Natural killer cell treated with Interleukin-12 subunit alpha and Interleukin-12 subunit beta and Interleukin-15 and Interleukin-18, amount 100 ng/mL, for 72 hours (primary cell): ENCODE results near the gene ARHGEF19. TPM values are rescaled to one million over a fixed set of nuclear protein-coding genes. Genes with fewer than 3 reads are reported as not detected.

Experiments used
- ATAC-seq, 2 donors: fragments of 150-1000 bp; cut with Tn5 transposase in 1 of 2; sonication (Bioruptor Pico), chemical (Tn5 transposase) in 1 of 2; 2 replicates each; pipeline ENCODE4 v1.10.0; 2021
- DNase-seq: peaks from one replicate; pipeline ENCODE4 v3.0.0; 2022; ENCODE audit warnings: low spot score
- H3K27ac Mint-ChIP-seq, 2 donors: 1 replicate in 1 of 2; 2 replicates in 1 of 2; pipeline ENCODE4 v1.8.0; 2022; ENCODE audit warnings: mixed read lengths in 2 of 2, mild to moderate bottlenecking in 1 of 2, moderate library complexity in 1 of 2
- H3K27me3 Mint-ChIP-seq, 2 donors: 1 replicate in 1 of 2; 2 replicates in 1 of 2; pipeline ENCODE4 v1.8.0; 2022; ENCODE audit warnings: mixed read lengths in 2 of 2
- H3K36me3 Mint-ChIP-seq: one replicate; pipeline ENCODE4 v1.8.0; 2022; ENCODE audit warnings: mixed read lengths
- H3K4me1 Mint-ChIP-seq, 2 donors: 1 replicate in 1 of 2; 2 replicates in 1 of 2; pipeline ENCODE4 v1.8.0; 2022; ENCODE audit warnings: low read depth in 2 of 2, mixed read lengths in 2 of 2, mild to moderate bottlenecking in 1 of 2
- H3K4me3 Mint-ChIP-seq: one replicate; pipeline ENCODE4 v1.8.0; 2022; ENCODE audit warnings: mixed read lengths
- H3K9me3 Mint-ChIP-seq: 2 replicates; pipeline ENCODE4 v1.8.0; 2022; ENCODE audit warnings: mixed read lengths
- total RNA-seq, 2 donors: library from RNA; stranded (reverse); gene quantifications; one replicate each; pipeline ENCODE4 v1.2.3, GENCODE V29; 2022

Gene ARHGEF19
- total RNA-seq, 2 donors from 2014 or later, result 13.0 to 14.0 TPM

- peaks cover 4 to 5% of the 10 kb centered on the region in 2 donors for H3K27me3 Mint-ChIP-seq
- no peak for ATAC-seq
- H3K4me1 Mint-ChIP-seq, result no peaks in the 10 kb centered on the region
- H3K36me3 Mint-ChIP-seq, result no peaks in the 10 kb centered on the region
- no peak overlapping the region for H3K27ac Mint-ChIP-seq
- no peak for DNase-seq
- no peak overlapping the region for H3K4me3 Mint-ChIP-seq
- H3K9me3 Mint-ChIP-seq, result no peaks in the 10 kb centered on the region
These were observed 28.5 kb downstream of the ARHGEF19 start for GRCh38 chr1:16183765-16184556.

GRCh38 chr1:16183179-16183578, 29.3 kb downstream of the ARHGEF19 start:
- Mint-ChIP-seq H3K27me3 (peaks cover 0 to 6% of the 10 kb centered on the region in 2 donors), H3K27ac (no peak overlapping the region), H3K9me3 (no peaks in the 10 kb centered on the region), H3K4me1 (no peaks in the 10 kb centered on the region), H3K36me3 (no peaks in the 10 kb centered on the region), H3K4me3 (no peak overlapping the region)
- DNase-seq (no peak), ATAC-seq (no peak)

GRCh38 chr1:16181887-16182719, 30.3 kb downstream of the ARHGEF19 start:
- H3K4me1 Mint-ChIP-seq, result no peaks in the 10 kb centered on the region
- no peak for ATAC-seq

GRCh38 chr1:16180291-16180824, 32.1 kb downstream of the ARHGEF19 start:
- DNase-seq (no peak), ATAC-seq (no peak)
- Mint-ChIP-seq H3K4me1 (peaks cover 0 to 4% of the 10 kb centered on the region in 2 donors), H3K9me3 (no peaks in the 10 kb centered on the region), H3K27me3 (peaks cover 0 to 21% of the 10 kb centered on the region in 2 donors), H3K27ac (no peak overlapping the region), H3K4me3 (no peak overlapping the region), H3K36me3 (no peaks in the 10 kb centered on the region)

More at GRCh38 chr1:16181887-16182719, 30.3 kb downstream of the ARHGEF19 start:
- H3K4me3 Mint-ChIP-seq, result no peak overlapping the region
- no peak for DNase-seq
- H3K36me3 Mint-ChIP-seq, result no peaks in the 10 kb centered on the region
- no peaks in the 10 kb centered on the region for H3K9me3 Mint-ChIP-seq
- H3K27me3 Mint-ChIP-seq, result peaks cover 0 to 12% of the 10 kb centered on the region in 2 donors
- H3K27ac Mint-ChIP-seq, result no peak overlapping the region

- H3K27ac Mint-ChIP-seq, result no peak overlapping the region
- no peaks in the 10 kb centered on the region for H3K36me3 Mint-ChIP-seq
- H3K4me3 Mint-ChIP-seq, result no peak overlapping the region
- H3K4me1 Mint-ChIP-seq, result peaks cover 0 to 4% of the 10 kb centered on the region in 2 donors
- DNase-seq (no peak), ATAC-seq (no peak)
- H3K9me3 Mint-ChIP-seq, result no peaks in the 10 kb centered on the region
- H3K27me3 Mint-ChIP-seq, result peaks cover 0 to 19% of the 10 kb centered on the region in 2 donors
These were observed 33.6 kb downstream of the ARHGEF19 start for GRCh38 chr1:16178596-16179497.

- DNase-seq (no peak), ATAC-seq (no peak)
- no peak overlapping the region for H3K27ac Mint-ChIP-seq
- no peak overlapping the region for H3K4me3 Mint-ChIP-seq
- H3K36me3 Mint-ChIP-seq, result no peaks in the 10 kb centered on the region
- peaks cover 0 to 19% of the 10 kb centered on the region in 2 donors for H3K27me3 Mint-ChIP-seq
- peaks cover 0 to 4% of the 10 kb centered on the region in 2 donors for H3K4me1 Mint-ChIP-seq
- H3K9me3 Mint-ChIP-seq, result no peaks in the 10 kb centered on the region
These were observed 35.1 kb downstream of the ARHGEF19 start for GRCh38 chr1:16177306-16177705.

- no peak for DNase-seq
- no peaks in the 10 kb centered on the region for H3K9me3 Mint-ChIP-seq
- H3K27ac Mint-ChIP-seq, result peak overlapping the region in 1 of 2 donors; percentile 18
- no peaks in the 10 kb centered on the region for H3K36me3 Mint-ChIP-seq
- ATAC-seq, result no peak
- H3K27me3 Mint-ChIP-seq, result peaks cover 0 to 19% of the 10 kb centered on the region in 2 donors
- no peak overlapping the region for H3K4me3 Mint-ChIP-seq
- peaks cover 0 to 4% of the 10 kb centered on the region in 2 donors for H3K4me1 Mint-ChIP-seq
These were observed 35.8 kb downstream of the ARHGEF19 start for GRCh38 chr1:16176653-16177052.

GRCh38 chr1:16175610-16176553, 36.6 kb downstream of the ARHGEF19 start:
- no peak for DNase-seq
- Mint-ChIP-seq H3K27ac (peak overlapping the region in 1 of 2 donors; percentile 18), H3K4me1 (peaks cover 0 to 4% of the 10 kb centered on the region in 2 donors), H3K36me3 (no peaks in the 10 kb centered on the region), H3K9me3 (no peaks in the 10 kb centered on the region), H3K4me3 (no peak overlapping the region), H3K27me3 (peaks cover 0 to 22% of the 10 kb centered on the region in 2 donors)
- no peak for ATAC-seq

- no peak overlapping the region for H3K27ac Mint-ChIP-seq
- ATAC-seq, result no peak
- no peaks in the 10 kb centered on the region for H3K36me3 Mint-ChIP-seq
- DNase-seq, result no peak
- peaks cover 0 to 7% of the 10 kb centered on the region in 2 donors for H3K4me1 Mint-ChIP-seq
- H3K4me3 Mint-ChIP-seq, result no peak overlapping the region
- peaks cover 0 to 27% of the 10 kb centered on the region in 2 donors for H3K27me3 Mint-ChIP-seq
- no peaks in the 10 kb centered on the region for H3K9me3 Mint-ChIP-seq
These were observed 37.4 kb downstream of the ARHGEF19 start for GRCh38 chr1:16174886-16175598.

- ATAC-seq (no peak), DNase-seq (no peak)
- Mint-ChIP-seq H3K36me3 (no peaks in the 10 kb centered on the region), H3K27ac (no peak overlapping the region), H3K9me3 (no peaks in the 10 kb centered on the region), H3K27me3 (peaks cover 2 to 27% of the 10 kb centered on the region in 2 donors), H3K4me1 (peaks cover under 1 to 7% of the 10 kb centered on the region in 2 donors), H3K4me3 (no peak overlapping the region)
These were observed 38.1 kb downstream of the ARHGEF19 start for GRCh38 chr1:16174261-16174868.

GRCh38 chr1:16173447-16174260, 38.8 kb downstream of the ARHGEF19 start:
- DNase-seq (no peak), ATAC-seq (no peak)
- Mint-ChIP-seq H3K9me3 (no peaks in the 10 kb centered on the region), H3K4me1 (peaks cover 7 to 10% of the 10 kb centered on the region in 2 donors), H3K4me3 (no peak overlapping the region), H3K27ac (no peak overlapping the region), H3K27me3 (peaks cover 7 to 30% of the 10 kb centered on the region in 2 donors), H3K36me3 (no peaks in the 10 kb centered on the region)
